Activated CD8-positive, alpha-beta memory T cell treated with anti-CD3 and anti-CD28 coated beads, Interleukin-2, amount 10 ng/mL, durations not matched to agents 7 days and 5 days (primary cell): ENCODE measurements around the gene SNAP25. TPM values are rescaled to one million over a fixed set of nuclear protein-coding genes. Genes with fewer than 3 reads are reported as not detected.

Experiments
- ATAC-seq: fragments of 150-1000 bp; cut with Tn5 transposase; one replicate; pipeline ENCODE4 v1.10.0; 2021; ENCODE audit warnings: moderate library complexity
- CTCF ChIA-PET: fragments of 350-600 bp; sonication (Branson Sonifier 250); formaldehyde crosslinking; loops from one replicate; lab custom pipeline; 2021; ENCODE audit warnings: antibody characterized with exemption; lab: Charles Lee
- DNase-seq: peaks from one replicate; pipeline ENCODE4 v3.0.0-alpha.2; 2020
- H3K27ac Mint-ChIP-seq: one replicate; pipeline ENCODE4 v1.8.0; 2021; ENCODE audit warnings: mild to moderate bottlenecking, mixed read lengths
- H3K27me3 Mint-ChIP-seq: one replicate; pipeline ENCODE4 v1.8.0; 2021; ENCODE audit warnings: mixed read lengths
- H3K36me3 Mint-ChIP-seq: one replicate; pipeline ENCODE4 v1.8.0; 2021; ENCODE audit warnings: mild to moderate bottlenecking, mixed read lengths
- H3K4me1 Mint-ChIP-seq: one replicate; pipeline ENCODE4 v1.8.0; 2021; ENCODE audit warnings: mixed read lengths
- H3K4me3 Mint-ChIP-seq: one replicate; pipeline ENCODE4 v1.8.0; 2021; ENCODE audit warnings: mild to moderate bottlenecking, moderate library complexity, mixed read lengths
- H3K9me3 Mint-ChIP-seq: one replicate; pipeline ENCODE4 v1.8.0; 2022; ENCODE audit warnings: low read depth, mixed read lengths
- total RNA-seq, 2 experiments: library from RNA; stranded (reverse); gene quantifications; one replicate each; pipeline ENCODE4 v1.2.3, GENCODE V29; 2021

Gene SNAP25
- total RNA-seq, 2 experiments from 2014 or later = 1.6 TPM; not detected in 1

- peaks cover 4% of the 10 kb centered on the region for H3K27me3 Mint-ChIP-seq
- no peaks in the 10 kb centered on the region for H3K36me3 Mint-ChIP-seq
- no peaks in the 10 kb centered on the region for H3K9me3 Mint-ChIP-seq
- no peak for DNase-seq
- no peaks in the 10 kb centered on the region for H3K4me1 Mint-ChIP-seq
- H3K4me3 Mint-ChIP-seq = no peak overlapping the region
- CTCF ChIA-PET = no interaction called here
- ATAC-seq = no peak
- H3K27ac Mint-ChIP-seq = no peak overlapping the region
Observed at GRCh38 chr20:10324198-10324847, 105.7 kb downstream of the SNAP25 start.

GRCh38 chr20:10328897-10329255 lies 110.2 kb downstream of the SNAP25 start:
- H3K27ac Mint-ChIP-seq = no peak overlapping the region
- H3K27me3 Mint-ChIP-seq = peaks cover 13% of the 10 kb centered on the region
- no peaks in the 10 kb centered on the region for H3K4me1 Mint-ChIP-seq
- H3K9me3 Mint-ChIP-seq = no peaks in the 10 kb centered on the region
- no peak for DNase-seq
- ATAC-seq = no peak
- CTCF ChIA-PET = no interaction called here
- no peaks in the 10 kb centered on the region for H3K36me3 Mint-ChIP-seq
- H3K4me3 Mint-ChIP-seq = no peak overlapping the region

- no peak overlapping the region for H3K27ac Mint-ChIP-seq
- DNase-seq (no peak), ATAC-seq (no peak)
- CTCF ChIA-PET = no interaction called here
- no peaks in the 10 kb centered on the region for H3K4me1 Mint-ChIP-seq
- no peaks in the 10 kb centered on the region for H3K9me3 Mint-ChIP-seq
- H3K27me3 Mint-ChIP-seq = peaks cover 16% of the 10 kb centered on the region
- H3K4me3 Mint-ChIP-seq = no peak overlapping the region
- H3K36me3 Mint-ChIP-seq = no peaks in the 10 kb centered on the region
Observed at GRCh38 chr20:10329387-10330005, 110.9 kb downstream of the SNAP25 start.

GRCh38 chr20:10330071-10330470 lies 111.4 kb downstream of the SNAP25 start:
- CTCF ChIA-PET = no interaction called here
- H3K4me1 Mint-ChIP-seq = no peaks in the 10 kb centered on the region
- no peak overlapping the region for H3K4me3 Mint-ChIP-seq
- H3K27me3 Mint-ChIP-seq = peaks cover 20% of the 10 kb centered on the region
- H3K36me3 Mint-ChIP-seq = no peaks in the 10 kb centered on the region
- H3K9me3 Mint-ChIP-seq = no peaks in the 10 kb centered on the region
- ATAC-seq (no peak), DNase-seq (no peak)
- no peak overlapping the region for H3K27ac Mint-ChIP-seq

GRCh38 chr20:10332656-10333415 lies 114.2 kb downstream of the SNAP25 start:
- CTCF ChIA-PET = no interaction called here
- Mint-ChIP-seq H3K27ac (no peak overlapping the region), H3K4me3 (no peak overlapping the region), H3K4me1 (peaks cover 4% of the 10 kb centered on the region), H3K27me3 (peaks cover 31% of the 10 kb centered on the region), H3K9me3 (no peaks in the 10 kb centered on the region), H3K36me3 (no peaks in the 10 kb centered on the region)
- no peak for DNase-seq
- ATAC-seq = no peak

- Mint-ChIP-seq H3K27ac (no peak overlapping the region), H3K4me1 (peaks cover 4% of the 10 kb centered on the region), H3K27me3 (peaks cover 35% of the 10 kb centered on the region), H3K36me3 (no peaks in the 10 kb centered on the region), H3K9me3 (no peaks in the 10 kb centered on the region), H3K4me3 (no peak overlapping the region)
- ATAC-seq (no peak), DNase-seq (no peak)
- CTCF ChIA-PET = interaction anchor here (0.6 kb wide), 1 partner anchor 1152 kb away, joined by 3 read pairs; no protein-coding TSS in a partner anchor
Observed at GRCh38 chr20:10336959-10337729, 118.5 kb downstream of the SNAP25 start.

- ATAC-seq (no peak), DNase-seq (no peak)
- Mint-ChIP-seq H3K4me1 (peaks cover 4% of the 10 kb centered on the region), H3K27ac (no peak overlapping the region), H3K9me3 (no peaks in the 10 kb centered on the region), H3K27me3 (peaks cover 34% of the 10 kb centered on the region), H3K4me3 (no peak overlapping the region), H3K36me3 (no peaks in the 10 kb centered on the region)
- CTCF ChIA-PET = no interaction called here
Observed at GRCh38 chr20:10338426-10339180, 120.0 kb downstream of the SNAP25 start.

- DNase-seq = no peak
- Mint-ChIP-seq H3K27ac (no peak overlapping the region), H3K36me3 (no peaks in the 10 kb centered on the region), H3K4me1 (peaks cover 4% of the 10 kb centered on the region), H3K4me3 (no peak overlapping the region), H3K9me3 (no peaks in the 10 kb centered on the region), H3K27me3 (peaks cover 28% of the 10 kb centered on the region)
- CTCF ChIA-PET = no interaction called here
- no peak for ATAC-seq
Observed at GRCh38 chr20:10339609-10340008, 121.0 kb downstream of the SNAP25 start.

GRCh38 chr20:10342152-10342551 lies 123.5 kb downstream of the SNAP25 start:
- CTCF ChIA-PET = no interaction called here
- Mint-ChIP-seq H3K4me1 (peaks cover 4% of the 10 kb centered on the region), H3K27me3 (peaks cover 17% of the 10 kb centered on the region), H3K27ac (no peak overlapping the region), H3K9me3 (no peaks in the 10 kb centered on the region), H3K4me3 (no peak overlapping the region), H3K36me3 (no peaks in the 10 kb centered on the region)
- no peak for DNase-seq
- ATAC-seq = no peak

GRCh38 chr20:10344953-10345352 lies 126.3 kb downstream of the SNAP25 start:
- no peaks in the 10 kb centered on the region for H3K36me3 Mint-ChIP-seq
- ATAC-seq (no peak), DNase-seq (no peak)
- H3K4me3 Mint-ChIP-seq = no peak overlapping the region
- H3K9me3 Mint-ChIP-seq = no peaks in the 10 kb centered on the region
- CTCF ChIA-PET = no interaction called here
- H3K4me1 Mint-ChIP-seq = no peaks in the 10 kb centered on the region
- peaks cover 2% of the 10 kb centered on the region for H3K27me3 Mint-ChIP-seq
- no peak overlapping the region for H3K27ac Mint-ChIP-seq

- no peak overlapping the region for H3K4me3 Mint-ChIP-seq
- ATAC-seq (no peak), DNase-seq (no peak)
- H3K27me3 Mint-ChIP-seq = peaks cover 2% of the 10 kb centered on the region
- CTCF ChIA-PET = interaction anchor here (0.7 kb wide), 1 partner anchor 32 kb away, joined by 3 read pairs; no protein-coding TSS in a partner anchor
- H3K4me1 Mint-ChIP-seq = peaks cover 17% of the 10 kb centered on the region
- peaks cover 2% of the 10 kb centered on the region for H3K9me3 Mint-ChIP-seq
- H3K27ac Mint-ChIP-seq = no peak overlapping the region
- no peaks in the 10 kb centered on the region for H3K36me3 Mint-ChIP-seq
Observed at GRCh38 chr20:10347086-10347880, 128.7 kb downstream of the SNAP25 start.

GRCh38 chr20:10349118-10349517 lies 130.5 kb downstream of the SNAP25 start:
- CTCF ChIA-PET = interaction anchor here (1.0 kb wide), 1 partner anchor 78 kb away, joined by 3 read pairs; no protein-coding TSS in a partner anchor

More at GRCh38 chr20:10349118-10349517, 130.5 kb downstream of the SNAP25 start:
- Mint-ChIP-seq H3K4me1 (peaks cover 27% of the 10 kb centered on the region), H3K9me3 (peaks cover 2% of the 10 kb centered on the region), H3K4me3 (no peak overlapping the region), H3K27ac (no peak overlapping the region), H3K36me3 (no peaks in the 10 kb centered on the region), H3K27me3 (no peaks in the 10 kb centered on the region)
- ATAC-seq (no peak), DNase-seq (no peak)
